KMS-11 (cell line): ENCODE results near the gene ADGRD1.
"Not testable (repeated sequence)": the region's sequence is repeated elsewhere in the genome, so short reads cannot be mapped to it uniquely, and the experiment has no call there.

Source experiments
- H2AFZ ChIP-seq: fragments of 200-600 bp; sonication (generic); 2 replicates; pipeline ENCODE4 v1.6.1; 2016; ENCODE audit warnings: antibody characterized with exemption, mixed run types, low read depth
- H3K27ac ChIP-seq: fragments of 200-600 bp; sonication (generic); 2 replicates; pipeline ENCODE4 v1.6.1; 2016; ENCODE audit warnings: mild to moderate bottlenecking, mixed run types
- H3K27me3 ChIP-seq: fragments of 200-600 bp; sonication (generic); 2 replicates; pipeline ENCODE4 v1.6.1; 2017; ENCODE audit warnings: mild to moderate bottlenecking, low read depth, mixed run types, moderate library complexity; ENCODE audit not compliant: insufficient read depth
- H3K36me3 ChIP-seq: fragments of 200-600 bp; sonication (generic); 2 replicates; pipeline ENCODE4 v1.6.1; 2017; ENCODE audit warnings: mild to moderate bottlenecking, mixed run types; ENCODE audit not compliant: insufficient read depth
- H3K4me1 ChIP-seq: fragments of 200-600 bp; sonication (generic); 2 replicates; pipeline ENCODE4 v1.6.1; 2016; ENCODE audit warnings: mild to moderate bottlenecking, low read depth, mixed run types; ENCODE audit not compliant: poor library complexity, severe bottlenecking
- H3K4me2 ChIP-seq: fragments of 200-600 bp; sonication (generic); 2 replicates; pipeline ENCODE4 v1.7.0; 2016; ENCODE audit warnings: mild to moderate bottlenecking, mixed run types
- H3K4me3 ChIP-seq: fragments of 200-600 bp; sonication (generic); IDR thresholded peaks from 2 replicates; pipeline ENCODE4 v1.6.1; 2017; ENCODE audit warnings: low read depth, low read length, mixed read lengths; ENCODE audit not compliant: insufficient read depth
- H3K79me2 ChIP-seq: fragments of 200-600 bp; sonication (generic); 2 replicates; pipeline ENCODE4 v1.6.1; 2016; ENCODE audit warnings: low read depth, mixed run types; ENCODE audit not compliant: insufficient read depth
- H3K9ac ChIP-seq: fragments of 200-600 bp; sonication (generic); 2 replicates; pipeline ENCODE4 v1.6.1; 2016; ENCODE audit warnings: mild to moderate bottlenecking, mixed run types
- H4K20me1 ChIP-seq: fragments of 200-600 bp; sonication (generic); 2 replicates; pipeline ENCODE4 v1.6.1; 2016; ENCODE audit warnings: mild to moderate bottlenecking, mixed run types; ENCODE audit not compliant: insufficient read depth
- CTCF ChIP-seq: fragments of 200-600 bp; sonication (generic); conservative IDR thresholded peaks from 2 replicates; pipeline ENCODE4 v1.6.1; 2017; ENCODE audit warnings: low read depth, mild to moderate bottlenecking, antibody characterized with exemption, low read length, moderate library complexity, mixed read lengths

The ADGRD1 gene

GRCh38 chr12:130934753-130935152 is 19.0 kb upstream of the ADGRD1 start:
- H3K4me1 ChIP-seq = no peaks in the 10 kb centered on the region
- no peak overlapping the region for H3K9ac ChIP-seq
- no peak overlapping the region for H3K4me3 ChIP-seq
- H3K27me3 ChIP-seq = no peaks in the 10 kb centered on the region
- no peak for TF ChIP-seq CTCF
- no peaks in the 10 kb centered on the region for H3K36me3 ChIP-seq
- no peak overlapping the region for H3K4me2 ChIP-seq
- no peaks in the 10 kb centered on the region for H3K79me2 ChIP-seq
- no peak overlapping the region for H3K27ac ChIP-seq
- no peaks in the 10 kb centered on the region for H4K20me1 ChIP-seq
- H2AFZ ChIP-seq = no peak overlapping the region

- Histone ChIP-seq H2AFZ (no peak overlapping the region), H3K79me2 (no peaks in the 10 kb centered on the region), H3K27me3 (no peaks in the 10 kb centered on the region), H3K4me1 (no peaks in the 10 kb centered on the region), H3K27ac (no peak overlapping the region), H4K20me1 (no peaks in the 10 kb centered on the region), H3K9ac (no peak overlapping the region), H3K36me3 (no peaks in the 10 kb centered on the region), H3K4me3 (no peak overlapping the region), H3K4me2 (no peak overlapping the region)
- no peak for TF ChIP-seq CTCF
These were observed 17.1 kb upstream of the ADGRD1 start for GRCh38 chr12:130936561-130936960.

GRCh38 chr12:130937063-130937462 is 16.6 kb upstream of the ADGRD1 start:
- H3K36me3 ChIP-seq = no peaks in the 10 kb centered on the region

GRCh38 chr12:130937546-130937945 is 16.2 kb upstream of the ADGRD1 start:
- H3K36me3 ChIP-seq, H3K4me3 ChIP-seq: not testable (repeated sequence)

More at GRCh38 chr12:130937063-130937462, 16.6 kb upstream of the ADGRD1 start:
- H3K4me3 ChIP-seq = no peak overlapping the region
- no peak overlapping the region for H3K9ac ChIP-seq
- no peak overlapping the region for H3K4me2 ChIP-seq
- no peaks in the 10 kb centered on the region for H3K4me1 ChIP-seq
- H2AFZ ChIP-seq = no peak overlapping the region
- no peak overlapping the region for H3K27ac ChIP-seq
- H3K27me3 ChIP-seq = no peaks in the 10 kb centered on the region
- no peaks in the 10 kb centered on the region for H4K20me1 ChIP-seq
- no peak for TF ChIP-seq CTCF
- H3K79me2 ChIP-seq = no peaks in the 10 kb centered on the region

GRCh38 chr12:130938186-130938585 is 15.5 kb upstream of the ADGRD1 start:
- H3K36me3 ChIP-seq = no peaks in the 10 kb centered on the region
- H3K79me2 ChIP-seq = no peaks in the 10 kb centered on the region
- H3K4me2 ChIP-seq = no peak overlapping the region
- no peak overlapping the region for H2AFZ ChIP-seq
- no peaks in the 10 kb centered on the region for H4K20me1 ChIP-seq
- no peak for TF ChIP-seq CTCF
- H3K27me3 ChIP-seq = no peaks in the 10 kb centered on the region
- H3K9ac ChIP-seq = no peak overlapping the region
- H3K27ac ChIP-seq = no peak overlapping the region
- no peaks in the 10 kb centered on the region for H3K4me1 ChIP-seq
- no peak overlapping the region for H3K4me3 ChIP-seq

More at GRCh38 chr12:130937546-130937945, 16.2 kb upstream of the ADGRD1 start:
- H2AFZ ChIP-seq, H3K4me1 ChIP-seq, H3K27me3 ChIP-seq, H3K9ac ChIP-seq, H3K4me2 ChIP-seq, H4K20me1 ChIP-seq, H3K79me2 ChIP-seq, H3K27ac ChIP-seq: not testable (repeated sequence)
